Stomach (tissue), 4 donors: ENCODE measurements around the gene GTF2E1.

Experiments
- EP300 ChIP-seq: sonication (generic); formaldehyde crosslinking; IDR thresholded peaks from one replicate; pipeline ENCODE4 v1.6.1; 2017; ENCODE audit warnings: antibody characterized with exemption
- POLR2A ChIP-seq, 4 donors: fragments of 450-650 bp; IDR thresholded peaks; one replicate each; pipeline ENCODE4 v1.6.1; 2016; ENCODE audit warnings: antibody characterized with exemption in 4 of 4, control low read depth in 2 of 4, mild to moderate bottlenecking in 1 of 4, moderate library complexity in 1 of 4
- POLR2AphosphoS5 ChIP-seq, 3 donors: sonication (generic); formaldehyde crosslinking; IDR thresholded peaks; one replicate each; pipeline ENCODE4 v1.6.1; 2016; ENCODE audit warnings: antibody characterized with exemption in 3 of 3
- TF ChIP-seq, protein P1 (sequence below), 7 experiments: fragments of 450-650 bp in 4 of 7; fragments of 200-600 bp in 3 of 7; sonication (generic) in 3 of 7; IDR thresholded peaks; one replicate each; pipeline ENCODE4 v1.5.1; 2016 to 2019; ENCODE audit warnings: antibody characterized with exemption in 7 of 7, control low read depth in 2 of 7, mild to moderate bottlenecking in 1 of 7

GRCh38 chr3:120770891-120771290 is 28.3 kb downstream of the GTF2E1 start:
- TF ChIP-seq POLR2AphosphoS5 (IDR thresholded peaks at IDR 0.05) (peak in 1 of 3 donors; percentile 18), POLR2A (IDR thresholded peaks at IDR 0.05) (no peak), EP300 (no peak)
- TF ChIP-seq, protein P1, sequence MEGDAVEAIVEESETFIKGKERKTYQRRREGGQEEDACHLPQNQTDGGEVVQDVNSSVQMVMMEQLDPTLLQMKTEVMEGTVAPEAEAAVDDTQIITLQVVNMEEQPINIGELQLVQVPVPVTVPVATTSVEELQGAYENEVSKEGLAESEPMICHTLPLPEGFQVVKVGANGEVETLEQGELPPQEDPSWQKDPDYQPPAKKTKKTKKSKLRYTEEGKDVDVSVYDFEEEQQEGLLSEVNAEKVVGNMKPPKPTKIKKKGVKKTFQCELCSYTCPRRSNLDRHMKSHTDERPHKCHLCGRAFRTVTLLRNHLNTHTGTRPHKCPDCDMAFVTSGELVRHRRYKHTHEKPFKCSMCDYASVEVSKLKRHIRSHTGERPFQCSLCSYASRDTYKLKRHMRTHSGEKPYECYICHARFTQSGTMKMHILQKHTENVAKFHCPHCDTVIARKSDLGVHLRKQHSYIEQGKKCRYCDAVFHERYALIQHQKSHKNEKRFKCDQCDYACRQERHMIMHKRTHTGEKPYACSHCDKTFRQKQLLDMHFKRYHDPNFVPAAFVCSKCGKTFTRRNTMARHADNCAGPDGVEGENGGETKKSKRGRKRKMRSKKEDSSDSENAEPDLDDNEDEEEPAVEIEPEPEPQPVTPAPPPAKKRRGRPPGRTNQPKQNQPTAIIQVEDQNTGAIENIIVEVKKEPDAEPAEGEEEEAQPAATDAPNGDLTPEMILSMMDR (IDR thresholded peaks at IDR 0.05): no peak
